Esophagus (tissue), 2 donors: Measurements from ENCODE around the gene MFAP2. TPM values are rescaled to one million over a fixed set of nuclear protein-coding genes. Genes with fewer than 3 reads are reported as not detected.
"Not testable (repeated sequence)": the region's sequence is repeated elsewhere in the genome, so short reads cannot be mapped to it uniquely, and the experiment has no call there.

Source experiments
- H3K27ac ChIP-seq, 2 donors: one replicate each; pipeline ENCODE4 v1.5.1; 2013; ENCODE audit warnings: low read depth in 2 of 2, mild to moderate bottlenecking in 2 of 2, inconsistent platforms in 1 of 2, low read length in 1 of 2, moderate library complexity in 1 of 2
- H3K27me3 ChIP-seq, 2 donors: one replicate each; pipeline ENCODE4 v1.6.1; 2013; ENCODE audit warnings: low read length in 2 of 2, control low read depth in 1 of 2, mild to moderate bottlenecking in 1 of 2; ENCODE audit not compliant: insufficient read depth in 2 of 2, control insufficient read depth in 1 of 2
- H3K36me3 ChIP-seq, 2 donors: one replicate each; pipeline ENCODE4 v1.6.1; 2013; ENCODE audit warnings: low read length in 1 of 2; ENCODE audit not compliant: control insufficient read depth in 2 of 2, insufficient read depth in 2 of 2
- H3K4me1 ChIP-seq, 2 donors: one replicate each; pipeline ENCODE4 v1.6.1; 2013; ENCODE audit warnings: low read length in 1 of 2; ENCODE audit not compliant: control insufficient read depth in 2 of 2, insufficient read depth in 2 of 2
- H3K4me3 ChIP-seq, 2 donors: one replicate each; pipeline ENCODE4 v1.5.1; 2013; ENCODE audit warnings: low read length in 2 of 2, mild to moderate bottlenecking in 2 of 2, low read depth in 1 of 2, moderate library complexity in 1 of 2
- H3K9me3 ChIP-seq, 2 donors: one replicate each; pipeline ENCODE4 v1.6.1; 2013; ENCODE audit warnings: mild to moderate bottlenecking in 2 of 2, low read depth in 1 of 2, low read length in 1 of 2, moderate library complexity in 1 of 2; ENCODE audit not compliant: control insufficient read depth in 2 of 2, insufficient read depth in 1 of 2
- WGBS, 2 donors: extraction: QIAGEN DNeasy Blood & Tissue Kit; methylation state at CpG; one replicate each; pipeline ENCODE4 v1.1.7; 2013; 5-methylcytosine and 5-hydroxymethylcytosine counted together
- polyA plus RNA-seq, 2 donors: library from polyadenylated mRNA; stranded (reverse); fragments of 200-250 nt; gene quantifications; one replicate each; pipeline ENCODE4 v1.2.3, GENCODE V29; 2013
- donor health status: healthy with polysubstance abuse.
- donor health status: Bipolar disorder and iron deficiency.

Gene MFAP2
- polyA plus RNA-seq, 2 donors = 1.5 to 1.9 TPM

- Histone ChIP-seq H3K4me3 (no peak overlapping the region), H3K4me1 (no peaks in the 10 kb centered on the region), H3K9me3 (no peaks in the 10 kb centered on the region), H3K27ac (no peak overlapping the region), H3K27me3 (no peaks in the 10 kb centered on the region), H3K36me3 (peaks cover 0 to 23% of the 10 kb centered on the region in 2 donors)
- 97% methylated on average over 12 of the region's 12 CpGs for WGBS, 2 donors
These were observed 21.9 kb downstream of the MFAP2 start for GRCh38 chr1:16958475-16958874.

- Histone ChIP-seq H3K36me3 (peaks cover 0 to 23% of the 10 kb centered on the region in 2 donors), H3K4me1 (no peaks in the 10 kb centered on the region), H3K27me3 (no peaks in the 10 kb centered on the region), H3K27ac (no peak overlapping the region), H3K9me3 (no peaks in the 10 kb centered on the region), H3K4me3 (no peak overlapping the region)
- WGBS, 2 donors = 81 to 88% methylated on average over 8 of the region's 8 CpGs
These were observed 22.7 kb downstream of the MFAP2 start for GRCh38 chr1:16957731-16958130.

DNA sequence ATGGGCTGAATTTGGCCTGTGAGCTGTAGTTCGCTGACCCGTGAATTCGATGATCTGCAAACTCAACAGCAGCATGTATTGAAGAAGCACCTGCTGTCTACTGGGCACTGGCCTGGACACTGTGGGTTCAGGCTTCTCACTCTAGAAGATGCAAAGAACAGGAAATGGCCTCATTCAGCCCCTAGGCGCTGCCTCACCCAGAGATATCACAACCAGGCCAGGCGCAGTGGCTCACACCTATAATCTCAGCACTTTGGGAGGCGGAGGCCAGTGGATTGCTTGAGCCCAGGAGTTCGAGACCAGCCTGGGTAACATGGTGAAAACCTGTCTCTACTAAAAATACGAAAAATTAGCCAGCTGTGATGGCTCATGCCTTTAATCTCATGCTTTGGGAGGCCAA lies 23.6 kb downstream of the MFAP2 start:
- no peaks in the 10 kb centered on the region for H3K4me1 ChIP-seq
- no peak overlapping the region for H3K4me3 ChIP-seq
- no peaks in the 10 kb centered on the region for H3K9me3 ChIP-seq
- H3K27ac ChIP-seq = no peak overlapping the region
- H3K36me3 ChIP-seq = peaks cover 0 to 22% of the 10 kb centered on the region in 2 donors
- 93 to 94% methylated on average over 8 of the region's 8 CpGs for WGBS, 2 donors
- no peaks in the 10 kb centered on the region for H3K27me3 ChIP-seq

DNA sequence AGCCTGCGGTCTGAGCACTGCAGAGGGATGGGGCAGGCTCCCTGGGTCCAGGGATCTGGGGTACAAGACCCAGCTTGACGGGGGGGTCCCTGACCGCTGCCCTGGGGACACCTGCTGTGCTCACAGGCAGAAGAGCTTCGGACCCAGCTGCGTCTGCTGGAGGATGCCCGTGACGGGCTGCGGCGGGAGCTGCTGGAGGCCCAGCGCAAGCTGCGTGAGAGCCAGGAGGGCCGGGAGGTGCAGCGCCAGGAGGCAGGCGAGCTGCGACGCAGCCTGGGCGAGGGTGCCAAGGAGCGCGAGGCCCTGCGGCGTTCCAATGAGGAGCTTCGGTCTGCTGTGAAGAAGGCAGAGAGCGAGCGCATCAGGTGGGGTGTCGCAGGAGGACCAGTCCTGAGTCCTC lies 25.2 kb downstream of the MFAP2 start:
- Histone ChIP-seq H3K36me3 (peaks cover 0 to 22% of the 10 kb centered on the region in 2 donors), H3K4me1 (peaks cover 0 to 2% of the 10 kb centered on the region in 2 donors), H3K4me3 (no peak overlapping the region), H3K27ac (no peak overlapping the region), H3K9me3 (no peaks in the 10 kb centered on the region), H3K27me3 (no peaks in the 10 kb centered on the region)
- 90 to 92% methylated on average over 25 of the region's 25 CpGs for WGBS, 2 donors

DNA sequence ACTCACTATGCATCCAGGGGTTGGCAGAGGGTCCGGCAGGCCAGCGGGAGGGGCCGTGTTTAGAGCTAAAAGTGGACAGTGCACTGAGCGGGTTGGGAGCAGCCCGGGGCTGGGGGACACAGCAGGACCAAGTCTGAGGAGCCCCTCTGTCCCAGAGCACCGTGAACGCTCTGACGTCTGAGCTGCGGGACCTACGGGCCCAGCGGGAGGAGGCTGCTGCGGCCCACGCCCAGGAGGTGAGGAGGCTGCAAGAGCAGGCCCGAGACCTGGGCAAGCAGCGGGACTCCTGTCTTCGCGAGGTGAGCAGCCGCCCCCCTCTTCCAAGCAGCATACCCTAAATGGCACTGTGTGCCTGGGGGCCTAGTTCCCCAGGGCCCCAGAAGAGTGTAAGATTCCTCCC lies 25.8 kb downstream of the MFAP2 start:
- H3K4me3 ChIP-seq = no peak overlapping the region
- H3K4me1 ChIP-seq = peaks cover 0 to 2% of the 10 kb centered on the region in 2 donors
- no peak overlapping the region for H3K27ac ChIP-seq
- peaks cover 0 to 22% of the 10 kb centered on the region in 2 donors for H3K36me3 ChIP-seq
- 94 to 96% methylated on average over 16 to 18 of the region's 18 CpGs for WGBS, 2 donors
- no peaks in the 10 kb centered on the region for H3K9me3 ChIP-seq
- H3K27me3 ChIP-seq = no peaks in the 10 kb centered on the region

DNA sequence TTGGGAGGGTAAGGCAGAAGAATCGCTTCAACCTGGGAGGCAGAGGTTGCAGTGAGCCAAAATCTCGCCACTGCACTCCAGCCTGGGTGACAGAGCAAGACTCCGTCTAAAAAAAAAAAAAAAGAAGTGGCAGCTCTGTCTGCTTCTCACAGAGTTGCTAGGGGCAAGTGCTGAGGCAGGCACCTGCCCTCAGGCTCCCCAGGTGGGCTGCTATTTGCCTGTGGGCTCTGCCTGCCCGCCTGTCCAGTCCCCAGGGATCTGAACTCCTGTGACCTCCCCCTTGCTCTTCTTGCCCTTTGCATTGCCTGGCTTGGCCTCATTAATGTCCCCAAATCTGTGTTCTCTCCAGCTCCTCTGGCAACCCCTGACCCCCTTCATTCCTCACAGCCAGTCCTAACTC lies 28.0 kb downstream of the MFAP2 start:
- not testable (repeated sequence) for H3K4me3 ChIP-seq, H3K27ac ChIP-seq, H3K9me3 ChIP-seq, H3K27me3 ChIP-seq, H3K4me1 ChIP-seq
- H3K36me3 ChIP-seq = peaks cover 0 to 16% of the 10 kb centered on the region in 2 donors
- 92 to 96% methylated on average over 3 to 4 of the region's 4 CpGs for WGBS, 2 donors

DNA sequence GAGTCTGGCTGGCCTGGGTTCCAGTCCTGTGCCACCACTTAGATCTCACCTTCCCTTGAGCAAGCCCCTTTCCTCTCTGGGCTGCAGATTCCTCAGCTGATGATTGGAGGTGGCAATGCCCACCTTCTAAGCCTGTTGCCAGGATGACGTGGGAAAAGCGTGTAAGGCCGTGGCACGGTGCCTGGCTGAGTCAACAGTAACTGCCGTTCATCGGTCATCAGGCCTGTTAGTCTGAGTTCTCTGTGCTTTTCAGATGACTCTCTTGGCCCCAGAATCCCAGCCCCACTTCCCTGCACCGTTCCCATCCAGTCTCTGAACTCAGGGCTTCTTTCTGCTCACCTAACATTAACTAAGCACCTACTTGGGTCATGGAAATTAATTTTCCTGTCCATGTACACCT lies 31.4 kb downstream of the MFAP2 start:
- not testable (repeated sequence) for H3K9me3 ChIP-seq, H3K4me1 ChIP-seq, H3K27me3 ChIP-seq, H3K36me3 ChIP-seq, H3K4me3 ChIP-seq
- peak overlapping the region; percentile 29 to 58 for H3K27ac ChIP-seq
- 37 to 44% methylated on average over 7 of the region's 7 CpGs for whole genome bisulfite sequencing, 2 donors

GRCh38 chr1:16948282-16948891 lies 32.0 kb downstream of the MFAP2 start:
- not testable (repeated sequence) for H3K4me3 ChIP-seq, H3K4me1 ChIP-seq, H3K9me3 ChIP-seq, H3K27me3 ChIP-seq
- 48 to 54% methylated on average over 26 of the region's 26 CpGs for WGBS, 2 donors
- H3K27ac ChIP-seq = peak overlapping the region; percentile 58 to 77
- peaks cover 0 to 16% of the 10 kb centered on the region in 2 donors for H3K36me3 ChIP-seq

GRCh38 chr1:16946646-16947045 lies 33.8 kb downstream of the MFAP2 start:
- Histone ChIP-seq H3K36me3 (peaks cover 0 to 20% of the 10 kb centered on the region in 2 donors), H3K4me1 (peaks cover 0 to 2% of the 10 kb centered on the region in 2 donors), H3K4me3 (no peak overlapping the region), H3K27me3 (no peaks in the 10 kb centered on the region), H3K27ac (no peak overlapping the region), H3K9me3 (no peaks in the 10 kb centered on the region)
- 89 to 93% methylated on average over 19 of the region's 19 CpGs for WGBS, 2 donors

- not testable (repeated sequence) for H3K9me3 ChIP-seq, H3K27ac ChIP-seq, H3K4me1 ChIP-seq, H3K4me3 ChIP-seq, H3K27me3 ChIP-seq
- 89 to 92% methylated on average over 8 to 12 of the region's 13 CpGs for WGBS, 2 donors
- H3K36me3 ChIP-seq = peaks cover 0 to 20% of the 10 kb centered on the region in 2 donors
These were observed 34.2 kb downstream of the MFAP2 start for GRCh38 chr1:16946185-16946584.
